Measurements from ENCODE around the gene PLA2G12A.

PLA2G12A gene

GRCh38 chr4:109676886-109677285, 53.0 kb downstream of the PLA2G12A start:
- no peak for DNase-seq (ENCODE audit: low spot score)

- DNase-seq (ENCODE audit: low spot score) = no peak
These were observed 54.0 kb downstream of the PLA2G12A start for GRCh38 chr4:109675843-109676242.

GRCh38 chr4:109675181-109675580, 54.7 kb downstream of the PLA2G12A start:
- no peak for DNase-seq (ENCODE audit: low spot score)

- DNase-seq (ENCODE audit: low spot score) = no peak
These were observed 56.6 kb downstream of the PLA2G12A start for GRCh38 chr4:109673303-109673702.

- no peak for DNase-seq (ENCODE audit: low spot score)
These were observed 57.5 kb downstream of the PLA2G12A start for GRCh38 chr4:109672169-109672930.

GRCh38 chr4:109671350-109671749, 58.5 kb downstream of the PLA2G12A start:
- DNase-seq (ENCODE audit: low spot score) = no peak

GRCh38 chr4:109665783-109666485, 63.9 kb downstream of the PLA2G12A start:
- DNase-seq (ENCODE audit: low spot score) = no peak

GRCh38 chr4:109662771-109663170, 67.1 kb downstream of the PLA2G12A start:
- no peak for DNase-seq (ENCODE audit: low spot score)

GRCh38 chr4:109662116-109662515, 67.8 kb downstream of the PLA2G12A start:
- no peak for DNase-seq (ENCODE audit: low spot score)
